Activated CD8-positive, alpha-beta memory T cell treated with anti-CD3 and anti-CD28 coated beads, Interleukin-2, amount 50 U/mL, for 24 hours (primary cell): ENCODE data around the gene CDK5RAP1.
"Not testable (repeated sequence)": the region's sequence is repeated elsewhere in the genome, so short reads cannot be mapped to it uniquely, and the experiment has no call there.

ENCODE experiments used
- DNase-seq: peaks from one replicate; pipeline ENCODE4 v3.0.0-alpha.2; 2020; ENCODE audit errors: extremely low read depth

The CDK5RAP1 gene

GRCh38 chr20:33419140-33419974, 18.0 kb upstream of the CDK5RAP1 start:
- no peak for DNase-seq

- no peak for DNase-seq
These were observed 16.7 kb upstream of the CDK5RAP1 start for GRCh38 chr20:33418033-33418432.

- no peak for DNase-seq
These were observed 14.6 kb upstream of the CDK5RAP1 start for GRCh38 chr20:33415948-33416347.

- DNase-seq, result no peak
These were observed 11.1 kb upstream of the CDK5RAP1 start for GRCh38 chr20:33412484-33412838.

- no peak for DNase-seq
These were observed 10.6 kb upstream of the CDK5RAP1 start for GRCh38 chr20:33411711-33412483.

- no peak for DNase-seq
These were observed 9.9 kb upstream of the CDK5RAP1 start for GRCh38 chr20:33411242-33411641.

- DNase-seq, result no peak
These were observed 8.9 kb upstream of the CDK5RAP1 start for GRCh38 chr20:33410081-33410742.

GRCh38 chr20:33408716-33409654, 7.7 kb upstream of the CDK5RAP1 start:
- no peak for DNase-seq

GRCh38 chr20:33408313-33408712, 7.0 kb upstream of the CDK5RAP1 start:
- no peak for DNase-seq

GRCh38 chr20:33407796-33408195, 6.5 kb upstream of the CDK5RAP1 start:
- DNase-seq, result no peak

GRCh38 chr20:33407251-33407650, 5.9 kb upstream of the CDK5RAP1 start:
- no peak for DNase-seq

GRCh38 chr20:33404281-33404680, 3.0 kb upstream of the CDK5RAP1 start:
- DNase-seq, result no peak

- no peak for DNase-seq
These were observed 626 bp upstream of the CDK5RAP1 start for GRCh38 chr20:33401921-33402369.

GRCh38 chr20:33400812-33401183, 521 bp downstream of the CDK5RAP1 start:
- no peak for DNase-seq

GRCh38 chr20:33399924-33400323, 1.4 kb downstream of the CDK5RAP1 start:
- no peak for DNase-seq

GRCh38 chr20:33394718-33395117, 6.6 kb downstream of the CDK5RAP1 start:
- DNase-seq, result no peak

- DNase-seq, result no peak
These were observed 7.7 kb downstream of the CDK5RAP1 start for GRCh38 chr20:33393609-33394008.

- DNase-seq, result no peak
These were observed 9.4 kb downstream of the CDK5RAP1 start for GRCh38 chr20:33391722-33392415.

GRCh38 chr20:33389326-33389725, 12.0 kb downstream of the CDK5RAP1 start:
- DNase-seq, result not testable (repeated sequence)

- DNase-seq, result no peak
These were observed 13.1 kb downstream of the CDK5RAP1 start for GRCh38 chr20:33388268-33388667.

- no peak for DNase-seq
These were observed 14.1 kb downstream of the CDK5RAP1 start for GRCh38 chr20:33387177-33387576.
